CD4-positive, alpha-beta T cell treated with Interleukin-4 for 4 hours (primary cell): ENCODE results near the gene BCDIN3D.
A peak's percentile ranks its signal among the peaks of the same experiment; 100 is the strongest.
"Not testable (repeated sequence)": the region's sequence is repeated elsewhere in the genome, so short reads cannot be mapped to it uniquely, and the experiment has no call there.

Source experiments
- DNase-seq: peaks from one replicate; pipeline ENCODE4 v3.0.0-alpha.2; 2020

Gene BCDIN3D

GRCh38 chr12:49842519-49843352, at the start of gene BCDIN3D:
BCDIN3D (minus strand) TSS chr12:49843106; CDS start chr12:49843087, 19 bp downstream.
- peak; percentile 89 for DNase-seq

GRCh38 chr12:49892084-49892731, 49.3 kb upstream of the BCDIN3D start:
- no peak for DNase-seq

- DNase-seq: no peak
These were observed 48.6 kb upstream of the BCDIN3D start for GRCh38 chr12:49891476-49891875.

- DNase-seq: no peak
These were observed 48.1 kb upstream of the BCDIN3D start for GRCh38 chr12:49891012-49891411.

- no peak for DNase-seq
These were observed 47.2 kb upstream of the BCDIN3D start for GRCh38 chr12:49890096-49890461.

- DNase-seq: no peak
These were observed 46.6 kb upstream of the BCDIN3D start for GRCh38 chr12:49889361-49890095.

- DNase-seq: no peak
These were observed 45.7 kb upstream of the BCDIN3D start for GRCh38 chr12:49888461-49889151.

- no peak for DNase-seq
These were observed 44.9 kb upstream of the BCDIN3D start for GRCh38 chr12:49887536-49888401.

GRCh38 chr12:49887091-49887490, 44.2 kb upstream of the BCDIN3D start:
- DNase-seq: no peak

- DNase-seq: no peak
These were observed 43.0 kb upstream of the BCDIN3D start for GRCh38 chr12:49885663-49886461.

GRCh38 chr12:49885118-49885517, 42.2 kb upstream of the BCDIN3D start:
- no peak for DNase-seq

GRCh38 chr12:49882851-49883464, 40.1 kb upstream of the BCDIN3D start:
- DNase-seq: no peak

- no peak for DNase-seq
These were observed 39.4 kb upstream of the BCDIN3D start for GRCh38 chr12:49882248-49882850.

GRCh38 chr12:49881415-49882247, 38.7 kb upstream of the BCDIN3D start:
- no peak for DNase-seq

- no peak for DNase-seq
These were observed 38.0 kb upstream of the BCDIN3D start for GRCh38 chr12:49880756-49881414.

- DNase-seq: not testable (repeated sequence)
These were observed 36.2 kb upstream of the BCDIN3D start for GRCh38 chr12:49879065-49879464.

GRCh38 chr12:49878021-49878420, 35.1 kb upstream of the BCDIN3D start:
- no peak for DNase-seq

- no peak for DNase-seq
These were observed 34.2 kb upstream of the BCDIN3D start for GRCh38 chr12:49877066-49877465.

- no peak for DNase-seq
These were observed 33.2 kb upstream of the BCDIN3D start for GRCh38 chr12:49876070-49876469.
